ENCODE data around the gene PRKCZ.
A peak's percentile ranks its signal among the peaks of the same experiment; 100 is the strongest.

Gene PRKCZ

DNA sequence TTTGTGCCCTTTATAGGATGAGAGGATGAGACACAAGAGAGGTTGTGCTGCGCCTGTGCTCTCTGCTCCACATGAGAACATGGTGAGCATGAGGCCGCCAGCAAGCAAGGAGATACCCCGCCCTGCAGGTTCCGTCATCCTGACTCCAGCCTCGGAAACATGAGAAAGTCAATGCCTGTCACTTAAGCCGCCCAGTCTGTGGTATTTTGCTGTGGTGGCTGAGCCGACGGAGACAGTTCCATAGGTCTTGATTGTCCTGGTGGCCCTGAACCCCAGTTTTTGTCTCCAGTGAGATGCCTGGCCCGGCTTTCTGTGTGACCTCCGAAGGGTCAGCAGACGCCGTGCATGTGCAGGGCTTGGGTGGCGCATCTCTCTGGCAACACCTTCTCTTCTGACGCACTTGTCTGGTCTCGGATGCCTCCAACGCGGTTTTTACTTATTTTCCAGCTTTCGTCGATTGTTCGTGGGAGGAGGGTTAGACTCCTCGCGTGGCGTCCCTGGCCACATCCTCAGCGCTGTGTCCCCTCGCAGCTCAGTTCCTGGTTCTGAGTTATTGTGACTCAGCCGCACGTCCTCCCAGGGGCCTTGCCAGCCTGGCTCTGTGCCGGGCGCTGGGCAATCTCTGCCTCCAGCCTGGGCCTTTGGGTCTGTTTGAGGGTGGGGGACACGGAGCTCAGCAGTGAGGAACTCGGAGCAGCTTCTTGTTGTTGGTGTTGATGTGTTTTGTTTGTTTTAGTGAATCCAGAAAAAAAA lies 74.4 kb downstream of the PRKCZ start:
- no peak for DNase-seq

DNA sequence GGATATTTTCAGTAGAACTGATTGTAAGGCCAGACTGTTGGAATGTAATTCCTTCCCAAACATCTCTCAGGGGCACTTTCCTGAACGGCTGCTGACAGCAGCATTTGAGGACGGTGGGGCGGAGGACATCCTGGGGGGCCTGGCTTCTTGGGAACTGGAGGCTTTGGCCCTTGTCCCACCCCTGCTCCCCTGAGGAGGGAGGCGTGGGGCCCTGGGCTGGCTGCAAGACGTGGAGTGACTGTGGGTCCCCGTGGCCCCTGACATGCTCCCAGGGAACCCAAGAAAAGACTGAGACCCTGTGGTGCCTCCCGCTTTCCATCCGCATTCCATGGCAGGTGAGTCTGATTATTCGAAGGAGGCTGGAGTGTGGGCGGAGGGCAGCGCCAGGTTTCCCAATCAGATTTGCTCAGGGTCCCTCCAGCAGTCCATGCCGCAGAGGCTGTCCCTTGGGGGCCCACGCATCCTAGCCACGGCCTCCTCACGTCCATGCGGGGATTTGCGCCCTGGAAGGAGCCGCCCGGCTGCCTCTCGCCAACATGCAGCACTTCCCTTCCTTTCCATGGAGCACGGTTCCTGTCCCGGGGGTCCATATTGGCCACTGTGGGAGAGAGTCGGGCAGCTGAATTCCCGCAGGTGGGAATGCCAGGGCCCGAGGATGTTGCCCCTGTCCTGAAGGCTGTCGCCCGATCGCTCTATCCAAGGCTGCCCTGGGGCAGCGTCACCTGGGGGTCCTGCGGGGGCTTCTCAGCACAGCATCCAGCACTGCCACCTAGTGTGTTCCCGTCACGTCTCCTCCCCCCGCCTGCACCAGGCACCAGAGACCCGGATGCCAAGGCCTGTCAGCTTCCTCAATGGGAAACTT lies 75.4 kb downstream of the PRKCZ start:
- no peak for DNase-seq

DNA sequence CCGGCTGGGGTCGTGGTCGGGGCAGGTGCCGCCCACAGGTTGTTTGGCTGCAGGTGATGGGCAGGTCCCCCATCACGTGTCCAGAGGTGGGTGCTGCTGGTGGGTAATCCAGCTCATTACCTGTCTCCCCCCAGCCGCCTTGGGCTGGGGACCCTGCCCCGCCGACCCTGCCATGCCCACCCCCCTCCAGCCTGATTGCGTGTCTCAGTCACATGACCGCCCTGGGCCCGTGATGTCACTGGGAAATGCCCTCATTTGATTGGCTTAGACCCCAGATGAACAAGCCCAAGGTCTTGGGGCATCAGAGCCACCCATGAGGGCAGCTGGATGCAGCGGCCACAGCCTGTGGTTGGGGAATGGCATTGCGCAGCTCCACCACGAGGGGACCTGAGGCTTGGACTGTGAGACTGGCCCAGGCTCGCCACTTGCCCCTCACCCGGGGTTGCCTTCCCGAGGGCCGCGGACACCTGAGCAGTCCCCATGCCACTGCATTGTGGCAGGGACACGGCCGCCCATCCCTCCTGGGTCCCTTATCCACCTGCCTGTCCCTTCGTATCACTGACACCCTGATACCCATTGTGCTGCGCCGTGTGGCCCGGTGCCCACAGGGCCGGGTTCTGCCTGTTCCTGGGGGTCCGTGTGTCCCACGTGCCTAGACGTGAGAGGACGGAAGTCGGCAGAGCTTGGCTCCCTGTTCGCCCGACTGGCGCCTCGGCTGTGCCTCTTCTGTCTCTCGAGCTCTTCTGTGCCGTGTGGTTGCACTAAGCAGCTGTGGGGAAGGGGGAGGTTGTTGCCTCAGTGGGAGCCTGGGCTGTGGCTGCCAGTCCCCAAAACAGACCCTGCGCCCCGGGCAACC lies 76.3 kb downstream of the PRKCZ start:
- no peak for DNase-seq

DNA sequence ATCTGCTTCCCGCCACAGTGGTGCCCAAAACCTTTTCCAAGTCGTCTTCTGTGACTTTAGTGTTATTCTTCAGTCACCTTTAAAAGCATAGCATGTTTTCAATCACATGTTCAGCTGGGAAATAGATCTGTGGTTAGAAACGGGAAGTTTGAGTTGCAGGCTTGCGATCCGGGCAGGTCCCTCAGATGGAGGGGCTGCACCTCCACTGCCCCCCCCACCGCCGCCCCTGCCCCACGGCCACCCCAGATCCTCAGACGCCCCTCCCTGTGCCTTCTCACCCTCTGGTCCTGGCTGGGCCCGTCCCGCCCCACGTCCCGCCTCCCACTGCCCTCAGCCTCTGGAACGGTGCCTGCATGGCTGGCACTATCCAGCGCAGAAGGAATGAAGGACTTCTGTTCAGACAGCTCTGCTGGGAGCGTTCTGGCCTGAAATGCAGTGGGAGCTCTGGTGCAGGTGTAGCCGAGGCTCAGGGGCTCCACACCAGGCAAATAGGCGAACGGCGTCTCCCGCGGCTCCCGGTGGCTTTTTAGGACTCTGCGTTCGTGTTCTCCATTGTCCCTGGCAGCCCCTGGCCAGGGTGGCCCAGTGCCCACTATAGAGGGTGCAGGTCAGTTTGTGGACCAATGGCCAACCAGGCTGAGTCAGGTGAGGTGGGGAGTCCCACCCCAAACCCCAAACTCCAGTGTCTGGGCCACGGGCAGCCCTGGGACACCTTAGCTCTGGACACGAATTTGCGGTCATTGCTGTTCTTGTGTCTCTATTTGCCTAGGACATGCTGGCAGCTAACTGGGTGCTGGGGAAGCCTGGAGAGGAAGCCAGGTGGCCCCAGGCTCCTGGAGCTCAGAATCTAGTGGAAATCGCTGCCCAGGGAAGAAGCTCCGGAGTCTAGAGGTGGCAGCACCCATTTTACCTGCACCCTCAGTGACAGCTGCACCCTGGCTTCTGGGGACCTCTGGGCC lies 77.3 kb downstream of the PRKCZ start:
- no peak for DNase-seq

DNA sequence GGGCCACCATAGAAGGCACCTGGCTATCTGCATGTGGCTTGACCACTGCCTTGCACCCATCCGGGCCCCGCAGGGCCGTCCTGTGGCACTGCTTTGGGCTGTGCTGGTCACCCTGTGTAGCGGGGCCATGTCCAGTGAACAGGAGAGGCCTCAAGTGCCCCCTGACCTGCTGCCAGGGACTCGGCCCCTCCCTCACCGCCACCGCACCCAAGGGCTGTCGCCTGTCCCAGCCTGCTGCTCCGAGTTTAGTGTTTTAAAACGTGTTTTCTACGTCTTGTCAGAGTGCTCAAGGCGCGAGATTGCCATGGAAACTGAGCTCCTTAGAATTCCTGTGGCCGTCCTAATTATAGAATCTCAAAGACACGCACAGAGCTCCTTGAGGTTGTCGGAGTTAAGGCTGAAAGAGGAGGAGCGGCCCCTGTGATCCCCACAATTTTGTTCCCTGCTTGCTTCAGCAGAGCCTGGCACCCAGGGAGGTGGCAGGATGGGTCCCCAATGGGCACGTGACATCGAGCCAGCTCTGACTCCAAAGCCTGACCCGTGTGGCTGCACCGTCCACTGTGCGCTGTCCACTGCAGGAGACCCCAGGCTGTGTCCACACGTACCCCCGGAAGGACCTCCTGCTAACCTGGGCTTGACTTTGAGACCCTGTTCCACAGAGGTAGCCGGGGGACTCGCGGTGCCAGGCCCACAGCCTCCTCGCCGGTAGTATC lies 78.1 kb downstream of the PRKCZ start:
- no peak for DNase-seq

DNA sequence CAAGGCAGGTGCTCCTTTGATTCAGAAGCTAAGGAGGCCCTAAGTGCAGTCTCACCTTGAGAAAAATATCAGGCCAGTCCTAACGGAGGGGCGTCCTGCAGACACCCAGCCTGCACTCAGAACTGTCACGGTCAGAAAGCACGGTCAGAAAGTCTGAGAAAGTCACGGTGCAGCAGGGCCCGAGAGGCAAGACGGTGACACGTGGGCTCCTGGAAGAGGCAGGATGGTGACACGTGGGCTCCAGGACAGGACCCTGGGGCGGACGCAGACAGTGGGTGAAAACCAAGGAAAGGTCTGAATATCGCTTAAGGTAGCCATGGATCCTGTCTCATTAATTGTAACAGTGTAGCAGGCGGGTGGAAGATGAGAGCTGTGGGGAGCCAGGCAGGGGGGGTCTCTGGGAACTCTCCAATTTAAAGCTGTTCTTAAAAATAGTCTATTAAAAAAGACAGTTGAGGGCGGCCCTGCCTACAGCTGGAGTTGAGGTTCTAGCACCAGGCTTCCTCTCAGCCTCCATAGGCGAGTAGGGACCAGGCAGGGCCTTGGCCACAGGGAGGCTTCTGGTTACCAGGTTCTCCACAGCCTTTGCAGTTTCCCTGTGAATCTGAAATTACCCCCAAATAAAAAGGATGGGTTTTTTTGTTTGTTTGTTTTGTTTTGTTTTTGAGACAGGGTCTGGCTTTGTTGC lies 79.2 kb downstream of the PRKCZ start:
- no peak for DNase-seq

DNA sequence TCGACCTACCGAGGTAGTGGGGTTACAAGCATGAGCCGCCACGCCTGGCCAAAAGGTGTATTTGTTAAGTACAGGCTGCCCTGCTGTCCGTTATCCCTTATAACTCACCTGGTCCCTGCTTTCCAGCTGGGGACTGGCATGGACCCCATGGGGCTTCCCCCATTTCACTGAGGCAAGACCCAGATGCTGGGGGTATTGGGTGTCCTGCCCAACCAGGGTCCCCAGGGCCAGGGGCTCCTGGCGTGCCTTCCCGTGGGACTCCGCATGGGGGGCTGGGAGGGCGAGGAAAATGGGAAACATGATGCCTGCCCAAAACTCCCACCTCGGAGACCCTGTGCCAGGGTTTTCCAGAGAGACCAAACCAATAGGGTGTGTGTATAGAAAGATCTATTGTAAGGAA lies 79.9 kb downstream of the PRKCZ start:
- no peak for DNase-seq

DNA sequence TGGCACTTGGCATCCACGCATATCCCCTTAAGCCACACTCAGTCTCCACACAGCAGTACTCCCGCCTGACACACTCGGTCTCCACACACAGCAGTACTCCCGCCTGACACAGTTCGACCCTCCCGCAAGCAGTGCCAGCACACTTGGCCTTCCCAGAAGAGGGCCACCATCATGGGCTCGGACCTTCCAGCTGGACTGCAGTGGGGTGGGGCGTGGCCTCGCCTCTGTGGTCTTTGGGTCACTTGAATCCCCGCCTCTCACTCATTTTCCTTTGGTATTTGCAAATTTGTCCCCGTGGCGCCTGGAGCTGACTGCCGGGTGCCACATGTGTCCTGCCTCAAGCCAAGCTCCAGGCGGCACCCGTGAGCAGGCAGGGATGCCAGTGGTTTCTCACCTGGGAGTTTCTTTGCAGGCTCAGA lies 80.7 kb downstream of the PRKCZ start:
- DNase-seq, result no peak

DNA sequence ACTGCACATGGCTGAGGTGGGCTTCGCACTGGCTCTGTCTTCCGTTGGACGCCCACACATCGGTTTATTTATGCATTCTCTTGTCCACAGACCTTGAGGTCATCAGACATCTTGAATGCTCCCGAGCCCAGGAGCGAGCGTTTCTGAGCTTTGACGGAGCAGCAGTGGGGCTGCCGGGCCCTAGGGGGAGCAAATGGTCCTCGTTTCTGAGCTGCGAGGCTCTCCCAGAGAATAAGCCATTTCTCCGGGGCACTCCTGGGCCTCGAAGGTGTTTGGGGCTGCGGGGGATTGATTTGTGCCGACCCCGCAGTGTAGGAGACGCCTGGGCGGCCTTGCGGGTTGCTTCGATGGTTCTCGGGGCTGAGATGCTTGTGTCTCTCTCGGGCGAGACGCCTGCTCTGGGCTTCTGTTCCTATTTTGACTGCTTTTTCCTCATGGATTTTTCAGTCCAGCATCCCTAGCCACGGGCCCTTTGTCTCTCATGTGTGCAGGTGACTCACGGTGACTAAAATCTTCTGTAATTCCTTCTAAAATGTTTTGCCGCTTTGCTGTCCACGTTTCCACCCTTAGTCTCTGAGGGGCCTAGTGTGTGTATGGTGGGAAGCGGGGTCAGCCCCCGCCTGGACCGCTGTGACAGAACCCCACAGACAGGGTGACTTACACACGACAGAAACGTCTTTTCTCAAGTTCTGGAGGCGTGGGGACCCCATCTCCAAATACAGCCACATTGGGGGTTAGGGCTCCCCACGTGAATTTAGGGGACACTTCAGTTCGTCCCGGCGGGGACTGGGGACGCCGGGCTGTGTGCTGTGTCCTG lies 82.2 kb downstream of the PRKCZ start:
- DNase-seq, result peak; percentile 56

DNA sequence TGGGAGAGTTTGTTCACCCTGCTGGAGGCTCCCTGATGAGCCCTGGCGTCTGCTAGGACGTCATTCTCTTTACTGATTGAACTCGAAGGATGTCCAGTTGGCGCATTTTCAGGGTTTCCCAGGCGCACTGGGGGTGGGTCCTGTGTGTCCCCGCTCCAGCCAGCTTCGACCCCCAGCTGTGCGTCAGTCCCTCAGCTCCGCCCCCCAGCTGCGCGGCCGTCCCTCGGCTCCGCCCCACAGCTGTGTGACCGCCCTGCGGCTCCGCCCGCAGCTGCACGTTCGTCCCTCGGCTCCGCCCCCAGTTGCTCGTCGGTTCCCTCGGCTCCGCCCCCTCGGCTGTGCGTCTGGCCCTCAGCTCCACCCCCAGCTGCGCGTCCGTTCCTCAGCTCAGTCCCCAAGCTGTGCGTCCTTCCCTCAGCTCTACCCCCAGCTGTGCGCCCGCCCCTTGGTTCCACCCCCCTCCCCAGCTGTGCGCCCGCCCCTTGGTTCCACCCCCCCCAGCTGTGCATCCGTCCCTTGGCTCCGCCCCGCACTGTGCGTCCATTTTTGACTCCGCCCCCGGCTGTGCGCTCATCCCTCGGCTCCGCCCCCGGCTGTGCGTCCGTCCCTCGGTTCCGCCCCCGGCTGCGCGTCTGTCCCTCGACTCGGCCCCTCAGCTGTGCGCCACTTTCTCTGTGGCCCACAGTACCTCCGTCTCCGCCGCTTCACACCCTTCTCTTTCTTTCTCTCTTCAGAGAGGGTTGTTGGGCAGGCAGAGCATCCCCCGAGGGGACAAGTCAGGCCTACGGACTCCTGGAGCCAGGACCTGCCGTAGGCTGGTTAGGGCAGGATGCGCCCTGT lies 83.0 kb downstream of the PRKCZ start:
- DNase-seq, result peak; percentile 95

DNA sequence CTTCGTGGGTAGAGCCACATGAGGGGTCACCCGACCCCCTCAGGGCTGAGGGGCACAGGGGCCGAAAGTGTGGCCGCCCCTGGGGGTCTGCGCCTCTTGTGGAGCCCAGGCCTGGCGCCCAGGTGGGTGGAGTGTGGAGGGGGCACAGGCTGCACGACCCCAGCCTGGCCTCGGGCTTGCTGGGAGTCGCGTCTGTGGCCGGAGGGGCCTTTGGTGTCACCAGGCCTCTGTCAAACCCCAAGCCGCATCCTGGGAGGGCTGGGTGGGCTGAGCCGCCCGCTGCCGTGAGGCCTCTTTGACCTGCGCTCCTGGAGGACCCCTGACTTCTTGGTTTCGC lies 83.6 kb downstream of the PRKCZ start:
- DNase-seq, result no peak

DNA sequence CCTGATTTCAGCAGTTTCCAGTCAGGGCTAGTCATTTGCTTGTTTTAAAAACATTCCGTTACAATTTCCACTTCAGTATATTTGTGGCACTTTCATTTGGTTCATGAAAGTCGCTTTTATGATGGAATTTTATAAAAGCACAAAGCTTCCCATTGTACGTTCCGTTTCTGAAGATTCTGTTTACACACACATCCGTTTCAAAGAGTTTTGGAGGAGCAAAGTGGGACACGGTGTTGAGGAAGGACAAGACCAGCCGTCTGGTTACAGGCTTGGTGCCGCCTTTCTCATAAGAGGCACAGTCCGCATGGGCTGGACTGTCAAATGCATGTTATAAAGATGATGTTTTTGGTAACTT lies 84.0 kb downstream of the PRKCZ start:
- DNase-seq, result no peak

DNA sequence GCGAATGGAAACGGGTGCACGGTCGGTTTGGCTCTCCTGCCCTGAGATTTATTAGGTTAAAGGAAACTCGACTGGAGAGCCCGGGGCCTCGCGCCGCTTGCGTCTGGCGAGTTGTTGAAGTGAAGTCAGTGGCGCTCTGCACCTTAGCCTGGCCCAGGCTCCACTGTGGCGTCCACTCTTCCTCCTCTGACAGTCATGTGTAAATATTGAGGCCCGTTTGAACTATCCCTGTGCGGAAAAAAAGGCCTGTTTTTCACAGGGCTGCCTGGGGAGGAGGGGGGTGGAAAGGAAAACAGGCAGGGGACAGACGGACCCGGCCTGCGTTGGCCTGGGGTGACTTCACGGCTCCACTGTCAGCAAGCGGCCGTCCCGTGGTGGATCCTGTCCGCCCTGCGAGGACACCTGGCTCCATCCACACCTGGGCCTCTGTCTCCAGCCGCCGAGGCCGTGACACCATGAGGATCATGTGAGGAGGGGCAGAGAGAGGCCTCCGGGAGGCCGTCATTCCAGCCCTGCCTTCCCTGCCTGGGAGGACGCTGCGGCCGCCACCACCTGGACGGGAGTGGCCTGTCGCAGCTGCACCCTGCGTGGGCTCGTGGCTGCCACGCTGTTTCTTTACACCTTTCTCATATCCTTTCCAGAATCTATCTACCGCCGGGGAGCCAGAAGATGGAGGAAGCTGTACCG lies 84.6 kb downstream of the PRKCZ start:
- no peak for DNase-seq

DNA sequence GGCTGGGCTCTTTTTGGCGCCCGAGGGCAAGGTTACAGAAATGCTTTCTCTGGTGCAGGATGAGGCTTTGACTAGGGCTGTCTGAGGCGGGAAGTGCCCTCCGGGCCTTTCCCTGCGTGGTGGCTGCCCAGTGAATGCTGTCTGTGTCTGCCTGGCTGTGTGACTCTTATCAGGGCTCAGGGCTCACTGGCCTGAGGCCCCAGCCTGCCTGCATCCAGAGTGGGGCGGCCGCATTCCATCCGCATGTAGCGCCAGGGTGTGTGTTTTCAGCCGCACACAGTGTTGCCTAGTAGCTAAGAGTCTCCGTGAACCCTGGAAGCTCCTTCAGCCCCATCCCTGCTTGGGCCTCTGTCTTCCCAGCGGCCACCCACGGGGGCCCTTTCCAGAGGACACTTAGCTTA lies 85.2 kb downstream of the PRKCZ start:
- no peak for DNase-seq

DNA sequence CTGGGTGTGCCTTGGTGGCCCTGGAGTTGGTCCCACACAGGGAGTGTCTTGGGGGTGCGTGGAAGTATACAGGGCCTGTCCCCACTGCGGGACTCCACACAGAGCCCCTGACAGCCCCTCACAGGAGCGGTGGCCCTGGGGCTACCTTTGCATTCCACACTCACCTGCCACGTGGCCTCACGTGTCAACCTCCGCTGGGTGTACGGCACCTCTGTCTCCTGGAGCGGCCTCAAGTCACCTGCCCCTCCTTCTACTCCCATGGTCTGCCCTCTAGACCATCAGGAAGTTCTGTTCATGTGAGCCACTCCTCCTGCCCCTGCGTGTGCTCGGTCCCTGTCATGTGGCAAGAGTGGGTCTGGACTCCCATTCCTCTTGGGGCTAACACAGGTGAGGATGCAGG lies 85.7 kb downstream of the PRKCZ start:
- no peak for DNase-seq

DNA sequence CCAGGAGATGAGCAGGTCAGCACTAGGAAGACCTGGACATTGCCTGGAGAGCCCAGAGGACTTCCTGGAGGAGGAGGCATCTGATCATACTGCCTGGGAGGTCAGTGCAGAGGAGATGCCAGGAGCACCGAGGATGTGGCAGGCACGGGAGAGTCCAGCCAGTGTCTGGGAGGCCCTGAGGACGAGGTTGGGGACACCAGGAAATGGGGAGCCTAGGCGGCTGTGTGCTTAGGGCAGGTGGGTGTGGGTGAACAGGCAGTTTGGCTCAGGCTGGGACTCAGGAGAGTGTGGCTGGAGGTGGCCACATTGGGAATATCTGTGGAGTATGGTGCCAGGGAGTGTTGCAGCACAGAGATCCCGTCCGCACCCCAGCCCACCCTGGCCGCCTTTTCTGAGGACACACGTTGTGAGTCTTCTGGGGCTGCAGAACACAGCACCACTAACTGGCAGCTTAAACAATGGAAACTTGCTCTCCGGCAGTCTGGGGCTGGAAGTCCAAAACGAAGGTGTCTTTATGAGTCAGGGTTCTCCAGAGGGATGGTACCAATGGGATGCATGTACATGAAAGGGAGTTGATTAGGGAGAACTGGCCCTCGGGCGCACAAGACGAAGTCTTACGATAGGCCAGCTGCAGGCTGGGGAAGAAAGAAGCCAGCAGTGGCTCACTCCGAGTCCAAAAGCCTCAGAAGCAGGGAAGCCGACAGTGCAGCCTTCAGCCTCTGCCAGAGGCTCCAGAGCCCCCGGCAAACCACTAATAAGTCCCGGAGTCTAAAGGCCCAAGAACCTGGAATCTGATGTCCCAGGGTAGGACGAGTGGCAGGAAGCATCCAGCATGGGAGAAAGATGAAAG lies 86.4 kb downstream of the PRKCZ start:
- no peak for DNase-seq

DNA sequence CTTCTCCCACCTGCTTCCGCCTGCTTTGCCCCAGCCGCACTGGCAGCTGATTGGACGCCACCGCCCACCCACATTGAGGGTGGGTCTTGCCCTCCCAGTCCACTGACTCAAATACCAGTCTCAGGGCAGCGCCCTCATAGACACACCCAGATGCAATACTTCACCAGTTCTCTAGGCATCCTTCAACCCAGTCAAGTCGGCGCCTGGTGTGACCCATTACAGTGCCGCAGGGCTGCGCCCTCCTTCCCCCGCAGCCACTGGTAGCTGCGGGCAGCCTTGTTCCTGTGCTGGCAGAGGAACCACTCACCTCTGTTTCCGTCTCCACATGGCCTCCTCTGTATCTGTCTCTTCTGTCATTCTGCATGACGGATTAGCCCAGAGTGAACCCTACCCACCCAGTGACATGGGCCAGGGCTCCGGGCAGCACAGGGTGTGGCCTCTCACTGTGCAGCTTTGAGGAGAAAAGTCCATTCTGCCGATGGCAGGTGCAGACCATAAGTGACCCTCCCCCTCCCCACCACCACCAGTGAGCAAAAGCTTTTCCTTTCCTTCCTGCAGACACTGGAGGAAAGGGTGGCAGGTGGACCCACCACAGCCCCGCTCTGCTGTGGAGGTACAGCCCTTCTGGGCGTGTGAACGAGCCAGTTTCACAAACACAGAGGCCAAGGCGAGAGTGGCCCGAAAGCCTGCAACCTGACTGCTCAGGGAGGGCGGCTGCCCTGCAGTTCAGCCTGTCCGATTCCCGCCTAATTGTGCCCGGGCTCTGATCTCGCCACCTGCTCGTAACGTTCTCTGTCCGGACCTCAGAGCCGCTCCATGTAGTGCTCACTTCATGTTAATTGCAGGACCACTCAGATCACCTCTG lies 87.3 kb downstream of the PRKCZ start:
- no peak for DNase-seq

Measured in DMS53 (cell line).